Measurements from ENCODE around the gene FEM1B.

Gene FEM1B

DNA sequence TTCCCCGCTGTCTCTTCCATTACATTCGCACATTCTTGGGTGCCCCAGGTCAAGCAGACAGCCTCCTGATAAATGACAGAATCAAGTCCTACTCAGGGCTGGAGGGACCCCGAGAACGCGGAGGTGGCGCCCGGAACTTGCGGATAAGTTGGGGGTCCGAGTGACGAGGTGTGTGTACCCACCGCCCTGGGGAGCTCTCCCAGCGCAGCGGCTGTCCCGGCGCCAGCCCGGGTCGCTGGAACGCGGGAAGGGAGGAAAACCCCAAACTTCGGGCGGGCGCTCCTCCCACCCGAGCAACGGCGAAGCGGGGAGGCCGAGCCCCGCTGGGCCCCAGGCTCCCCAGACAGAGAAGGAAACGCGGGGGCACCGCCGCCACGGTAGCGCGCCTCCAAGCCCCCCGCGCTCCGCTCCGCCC is 48.6 kb upstream of the FEM1B start (continued):
- TF ChIP-seq, protein P1, sequence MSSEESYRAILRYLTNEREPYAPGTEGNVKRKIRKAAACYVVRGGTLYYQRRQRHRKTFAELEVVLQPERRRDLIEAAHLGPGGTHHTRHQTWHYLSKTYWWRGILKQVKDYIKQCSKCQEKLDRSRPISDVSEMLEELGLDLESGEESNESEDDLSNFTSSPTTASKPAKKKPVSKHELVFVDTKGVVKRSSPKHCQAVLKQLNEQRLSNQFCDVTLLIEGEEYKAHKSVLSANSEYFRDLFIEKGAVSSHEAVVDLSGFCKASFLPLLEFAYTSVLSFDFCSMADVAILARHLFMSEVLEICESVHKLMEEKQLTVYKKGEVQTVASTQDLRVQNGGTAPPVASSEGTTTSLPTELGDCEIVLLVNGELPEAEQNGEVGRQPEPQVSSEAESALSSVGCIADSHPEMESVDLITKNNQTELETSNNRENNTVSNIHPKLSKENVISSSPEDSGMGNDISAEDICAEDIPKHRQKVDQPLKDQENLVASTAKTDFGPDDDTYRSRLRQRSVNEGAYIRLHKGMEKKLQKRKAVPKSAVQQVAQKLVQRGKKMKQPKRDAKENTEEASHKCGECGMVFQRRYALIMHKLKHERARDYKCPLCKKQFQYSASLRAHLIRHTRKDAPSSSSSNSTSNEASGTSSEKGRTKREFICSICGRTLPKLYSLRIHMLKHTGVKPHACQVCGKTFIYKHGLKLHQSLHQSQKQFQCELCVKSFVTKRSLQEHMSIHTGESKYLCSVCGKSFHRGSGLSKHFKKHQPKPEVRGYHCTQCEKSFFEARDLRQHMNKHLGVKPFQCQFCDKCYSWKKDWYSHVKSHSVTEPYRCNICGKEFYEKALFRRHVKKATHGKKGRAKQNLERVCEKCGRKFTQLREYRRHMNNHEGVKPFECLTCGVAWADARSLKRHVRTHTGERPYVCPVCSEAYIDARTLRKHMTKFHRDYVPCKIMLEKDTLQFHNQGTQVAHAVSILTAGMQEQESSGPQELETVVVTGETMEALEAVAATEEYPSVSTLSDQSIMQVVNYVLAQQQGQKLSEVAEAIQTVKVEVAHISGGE (tag by site-specific recombination; conservative IDR thresholded peaks at IDR 0.05; ENCODE audit: low read depth), result 0 out of 2 replicates have a peak, but pooled peaks have one; percentile 9
- TF ChIP-seq FEZF1 (tag by site-specific recombination; IDR thresholded peaks at IDR 0.05), result no peak
- no peak for TF ChIP-seq ZNF571 (tag by site-specific recombination; IDR thresholded peaks at IDR 0.05)
- TF ChIP-seq ZNF76 (tag by site-specific recombination; IDR thresholded peaks at IDR 0.05; ENCODE audit: borderline replicate concordance, low read depth), result peak; percentile 44; the same call in 1 of the 2 replicates
- TF ChIP-seq SP3 (tag by site-specific recombination; IDR thresholded peaks at IDR 0.05), result no peak; the same call in 1 of the 2 replicates
- 0 out of 2 replicates have a peak, but pooled peaks have one; percentile 2 for TF ChIP-seq ZNF623 (tag by site-specific recombination; IDR thresholded peaks at IDR 0.05)
- TF ChIP-seq MEIS1 (CRISPR knock-in tag; IDR thresholded peaks at IDR 0.05; ENCODE audit: borderline replicate concordance), result no peak
- no peak for TF ChIP-seq ZNF549 (tag by site-specific recombination; IDR thresholded peaks at IDR 0.05)
- no peak for TF ChIP-seq ZNF2 (tag by site-specific recombination; IDR thresholded peaks at IDR 0.05)
- TF ChIP-seq WT1 (tag by site-specific recombination; IDR thresholded peaks at IDR 0.05), result no peak
- no peak for TF ChIP-seq ZNF610 (tag by site-specific recombination; IDR thresholded peaks at IDR 0.05; ENCODE audit: borderline replicate concordance)
- TF ChIP-seq KLF8 (tag by site-specific recombination; IDR thresholded peaks at IDR 0.05), result no peak
- TF ChIP-seq MYNN (tag by site-specific recombination; IDR thresholded peaks at IDR 0.05; ENCODE audit: borderline replicate concordance), result no peak
- no peak for TF ChIP-seq HOXA7 (CRISPR knock-in tag; IDR thresholded peaks at IDR 0.05; ENCODE audit: borderline replicate concordance)
- no peak for TF ChIP-seq KLF7 (tag by site-specific recombination; IDR thresholded peaks at IDR 0.05; ENCODE audit: borderline replicate concordance)
- no peak for TF ChIP-seq ZNF707 (tag by site-specific recombination; IDR thresholded peaks at IDR 0.05)
- TF ChIP-seq ZNF292 (tag by site-specific recombination; IDR thresholded peaks at IDR 0.05; ENCODE audit: borderline replicate concordance, low read depth), result no peak
- no peak for TF ChIP-seq ZNF558 (tag by site-specific recombination; IDR thresholded peaks at IDR 0.05)
- peak; percentile 54 for TF ChIP-seq ZBTB48 (tag by site-specific recombination; IDR thresholded peaks at IDR 0.05)
- no peak for TF ChIP-seq ZNF747 (tag by site-specific recombination; IDR thresholded peaks at IDR 0.05)
- TF ChIP-seq ZNF548 (tag by site-specific recombination; IDR thresholded peaks at IDR 0.05), result 0 out of 2 replicates have a peak, but pooled peaks have one; percentile 4
- no peak for TF ChIP-seq ZNF16 (tag by site-specific recombination; IDR thresholded peaks at IDR 0.05; ENCODE audit: low read depth)
- no peak for TF ChIP-seq MZF1 (tag by site-specific recombination; IDR thresholded peaks at IDR 0.05; ENCODE audit: borderline replicate concordance)
- TF ChIP-seq, protein P2, sequence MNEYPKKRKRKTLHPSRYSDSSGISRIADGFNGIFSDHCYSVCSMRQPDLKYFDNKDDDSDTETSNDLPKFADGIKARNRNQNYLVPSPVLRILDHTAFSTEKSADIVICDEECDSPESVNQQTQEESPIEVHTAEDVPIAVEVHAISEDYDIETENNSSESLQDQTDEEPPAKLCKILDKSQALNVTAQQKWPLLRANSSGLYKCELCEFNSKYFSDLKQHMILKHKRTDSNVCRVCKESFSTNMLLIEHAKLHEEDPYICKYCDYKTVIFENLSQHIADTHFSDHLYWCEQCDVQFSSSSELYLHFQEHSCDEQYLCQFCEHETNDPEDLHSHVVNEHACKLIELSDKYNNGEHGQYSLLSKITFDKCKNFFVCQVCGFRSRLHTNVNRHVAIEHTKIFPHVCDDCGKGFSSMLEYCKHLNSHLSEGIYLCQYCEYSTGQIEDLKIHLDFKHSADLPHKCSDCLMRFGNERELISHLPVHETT (tag by site-specific recombination; IDR thresholded peaks at IDR 0.05), result 0 out of 2 replicates have a peak, but pooled peaks have one; percentile 22
- TF ChIP-seq, protein P3, sequence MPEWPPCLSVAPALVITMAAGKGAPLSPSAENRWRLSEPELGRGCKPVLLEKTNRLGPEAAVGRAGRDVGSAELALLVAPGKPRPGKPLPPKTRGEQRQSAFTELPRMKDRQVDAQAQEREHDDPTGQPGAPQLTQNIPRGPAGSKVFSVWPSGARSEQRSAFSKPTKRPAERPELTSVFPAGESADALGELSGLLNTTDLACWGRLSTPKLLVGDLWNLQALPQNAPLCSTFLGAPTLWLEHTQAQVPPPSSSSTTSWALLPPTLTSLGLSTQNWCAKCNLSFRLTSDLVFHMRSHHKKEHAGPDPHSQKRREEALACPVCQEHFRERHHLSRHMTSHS (tag by site-specific recombination; IDR thresholded peaks at IDR 0.05), result no peak
- TF ChIP-seq, protein P4, sequence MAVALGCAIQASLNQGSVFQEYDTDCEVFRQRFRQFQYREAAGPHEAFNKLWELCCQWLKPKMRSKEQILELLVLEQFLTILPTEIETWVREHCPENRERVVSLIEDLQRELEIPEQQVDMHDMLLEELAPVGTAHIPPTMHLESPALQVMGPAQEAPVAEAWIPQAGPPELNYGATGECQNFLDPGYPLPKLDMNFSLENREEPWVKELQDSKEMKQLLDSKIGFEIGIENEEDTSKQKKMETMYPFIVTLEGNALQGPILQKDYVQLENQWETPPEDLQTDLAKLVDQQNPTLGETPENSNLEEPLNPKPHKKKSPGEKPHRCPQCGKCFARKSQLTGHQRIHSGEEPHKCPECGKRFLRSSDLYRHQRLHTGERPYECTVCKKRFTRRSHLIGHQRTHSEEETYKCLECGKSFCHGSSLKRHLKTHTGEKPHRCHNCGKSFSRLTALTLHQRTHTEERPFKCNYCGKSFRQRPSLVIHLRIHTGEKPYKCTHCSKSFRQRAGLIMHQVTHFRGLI (tag by site-specific recombination; IDR thresholded peaks at IDR 0.05), result 0 out of 2 replicates have a peak, but pooled peaks have one; percentile 52
- no peak for TF ChIP-seq ZSCAN16 (tag by site-specific recombination; IDR thresholded peaks at IDR 0.05)
- no peak for TF ChIP-seq ZNF560 (tag by site-specific recombination; IDR thresholded peaks at IDR 0.05; ENCODE audit: borderline replicate concordance)
- TF ChIP-seq, protein P5, sequence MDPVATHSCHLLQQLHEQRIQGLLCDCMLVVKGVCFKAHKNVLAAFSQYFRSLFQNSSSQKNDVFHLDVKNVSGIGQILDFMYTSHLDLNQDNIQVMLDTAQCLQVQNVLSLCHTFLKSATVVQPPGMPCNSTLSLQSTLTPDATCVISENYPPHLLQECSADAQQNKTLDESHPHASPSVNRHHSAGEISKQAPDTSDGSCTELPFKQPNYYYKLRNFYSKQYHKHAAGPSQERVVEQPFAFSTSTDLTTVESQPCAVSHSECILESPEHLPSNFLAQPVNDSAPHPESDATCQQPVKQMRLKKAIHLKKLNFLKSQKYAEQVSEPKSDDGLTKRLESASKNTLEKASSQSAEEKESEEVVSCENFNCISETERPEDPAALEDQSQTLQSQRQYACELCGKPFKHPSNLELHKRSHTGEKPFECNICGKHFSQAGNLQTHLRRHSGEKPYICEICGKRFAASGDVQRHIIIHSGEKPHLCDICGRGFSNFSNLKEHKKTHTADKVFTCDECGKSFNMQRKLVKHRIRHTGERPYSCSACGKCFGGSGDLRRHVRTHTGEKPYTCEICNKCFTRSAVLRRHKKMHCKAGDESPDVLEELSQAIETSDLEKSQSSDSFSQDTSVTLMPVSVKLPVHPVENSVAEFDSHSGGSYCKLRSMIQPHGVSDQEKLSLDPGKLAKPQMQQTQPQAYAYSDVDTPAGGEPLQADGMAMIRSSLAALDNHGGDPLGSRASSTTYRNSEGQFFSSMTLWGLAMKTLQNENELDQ (tag by site-specific recombination; IDR thresholded peaks at IDR 0.05; ENCODE audit: low read depth), result no peak
- TF ChIP-seq REPIN1 (tag by site-specific recombination; IDR thresholded peaks at IDR 0.05; ENCODE audit: low read depth), result no peak
- TF ChIP-seq ZNF311 (tag by site-specific recombination; IDR thresholded peaks at IDR 0.05; ENCODE audit: borderline replicate concordance), result no peak
- TF ChIP-seq EGR2 (tag by site-specific recombination; IDR thresholded peaks at IDR 0.05; ENCODE audit: low read depth), result no peak
